ENCODE results near the gene GFY.

DNA sequence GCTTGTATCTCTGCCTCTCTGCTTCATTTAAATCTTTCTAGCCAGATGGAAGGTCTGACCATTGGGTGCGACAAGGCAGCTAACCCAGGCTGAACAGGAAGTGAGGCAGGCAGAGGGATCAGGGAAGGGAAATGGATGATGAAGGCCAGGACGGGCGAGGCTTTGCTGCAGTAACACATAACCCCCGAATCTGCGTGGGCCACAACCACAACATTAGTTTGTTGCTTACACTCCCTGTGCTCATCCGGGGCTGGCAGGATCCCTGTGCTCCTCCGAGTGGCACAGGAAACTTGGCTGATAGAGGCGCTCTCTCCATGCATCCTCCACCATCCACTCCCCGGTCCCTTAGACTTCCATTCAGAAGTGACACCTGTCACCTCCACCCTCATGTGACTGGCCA lies 47.7 kb downstream of the GFY start:
- TF ChIP-seq EZH2 (IDR thresholded peaks at IDR 0.05; ENCODE audit: insufficient read depth, poor library complexity, severe bottlenecking) (no peak), EZH2phosphoT487 (IDR thresholded peaks at IDR 0.05; ENCODE audit: insufficient read depth, low read depth) (no peak)
